Stimulated activated CD8-positive, alpha-beta memory T cell treated with anti-CD3 and anti-CD28 coated beads, Interleukin-2, amount 100 ng/mL, for 1 hour (primary cell): Measurements from ENCODE around the gene DCUN1D2.

Experiments used
- DNase-seq, 2 donors: peaks; one replicate each; pipeline ENCODE4 v3.0.0-alpha.2; 2020; ENCODE audit warnings: low read depth in 2 of 2

The DCUN1D2 gene

GRCh38 chr13:113519556-113519955 is 29.0 kb upstream of the DCUN1D2 start:
- no peak for DNase-seq

- DNase-seq = no peak
Measured at GRCh38 chr13:113518076-113518803, 27.7 kb upstream of the DCUN1D2 start.

GRCh38 chr13:113514847-113515246 is 24.3 kb upstream of the DCUN1D2 start:
- no peak for DNase-seq

DNA sequence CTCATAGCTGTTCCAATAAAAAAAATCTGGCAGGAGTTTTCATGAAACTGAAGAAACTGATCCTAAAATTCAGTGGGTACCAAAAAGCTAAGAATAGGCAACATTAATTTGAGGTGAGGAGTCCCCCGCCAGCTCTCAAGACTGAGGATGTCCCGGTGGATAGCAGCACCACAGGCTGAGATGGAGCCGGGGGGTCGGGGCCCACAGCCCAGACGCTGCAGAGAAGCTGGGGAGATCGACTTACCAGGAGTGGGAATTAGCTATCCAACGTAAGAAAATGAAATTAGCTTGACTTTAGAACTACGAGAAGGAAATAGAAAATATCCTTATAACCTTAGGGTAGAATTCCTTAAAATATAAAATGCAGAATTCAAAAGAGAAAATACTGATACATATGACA is 23.2 kb upstream of the DCUN1D2 start:
- DNase-seq = no peak

DNA sequence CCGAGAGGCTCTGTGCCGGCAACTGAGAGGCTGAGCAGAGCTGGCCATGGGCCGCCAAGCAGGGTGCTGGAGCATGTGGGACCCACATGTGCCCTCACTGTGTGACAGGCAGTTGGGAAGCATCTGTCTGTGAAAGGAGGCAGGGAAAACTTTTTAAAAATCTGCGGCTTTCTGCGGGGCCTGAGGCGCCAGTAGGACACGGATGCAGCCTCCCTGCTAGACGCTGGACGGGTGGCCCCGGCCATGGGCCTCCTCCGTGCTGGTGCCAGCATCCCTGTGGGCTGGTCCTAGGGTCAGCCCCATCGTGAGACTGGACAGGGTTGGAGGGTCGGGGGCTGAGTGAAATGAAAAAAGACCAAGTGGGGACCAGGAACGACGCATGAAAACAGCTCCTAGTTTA is 20.9 kb upstream of the DCUN1D2 start:
- no peak for DNase-seq

DNA sequence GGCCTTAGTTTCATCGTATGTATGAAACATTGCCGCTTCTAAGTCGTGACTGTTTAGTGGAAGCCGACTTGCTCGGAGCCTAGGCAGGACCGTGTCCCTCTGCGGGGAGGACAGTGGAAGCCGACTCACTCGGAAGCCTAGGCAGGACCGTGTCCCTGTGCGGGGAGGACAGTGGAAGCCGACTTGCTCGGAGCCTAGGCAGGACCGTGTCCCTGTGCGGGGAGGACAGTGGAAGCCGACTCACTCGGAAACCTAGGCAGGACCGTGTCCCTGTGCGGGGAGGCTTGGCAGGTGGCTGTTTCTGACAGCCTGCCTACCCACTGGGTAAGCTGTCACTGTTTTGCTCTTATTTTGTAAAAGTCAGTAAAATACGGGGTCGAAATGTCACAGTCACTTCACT is 20.4 kb upstream of the DCUN1D2 start:
- DNase-seq = no peak

DNA sequence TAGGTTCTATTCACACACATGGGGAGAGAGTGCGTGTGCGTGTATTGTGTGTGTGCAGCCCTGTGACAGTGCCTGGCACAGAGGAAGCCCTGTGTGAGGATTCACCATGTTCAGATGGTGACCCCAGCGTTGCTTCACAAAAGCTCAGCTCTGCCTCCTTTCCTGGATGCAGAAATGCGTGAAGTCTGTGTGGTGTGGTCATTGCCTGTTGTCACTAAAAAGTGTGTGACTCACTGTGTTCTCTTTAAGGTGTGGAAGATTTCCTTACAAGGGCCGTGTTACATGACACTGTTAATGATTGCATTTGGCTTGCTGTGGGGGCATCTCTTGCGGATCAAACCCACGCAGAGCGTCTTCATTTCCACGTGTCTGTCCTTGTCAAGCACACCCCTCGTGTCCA is 19.5 kb upstream of the DCUN1D2 start:
- no peak for DNase-seq

DNA sequence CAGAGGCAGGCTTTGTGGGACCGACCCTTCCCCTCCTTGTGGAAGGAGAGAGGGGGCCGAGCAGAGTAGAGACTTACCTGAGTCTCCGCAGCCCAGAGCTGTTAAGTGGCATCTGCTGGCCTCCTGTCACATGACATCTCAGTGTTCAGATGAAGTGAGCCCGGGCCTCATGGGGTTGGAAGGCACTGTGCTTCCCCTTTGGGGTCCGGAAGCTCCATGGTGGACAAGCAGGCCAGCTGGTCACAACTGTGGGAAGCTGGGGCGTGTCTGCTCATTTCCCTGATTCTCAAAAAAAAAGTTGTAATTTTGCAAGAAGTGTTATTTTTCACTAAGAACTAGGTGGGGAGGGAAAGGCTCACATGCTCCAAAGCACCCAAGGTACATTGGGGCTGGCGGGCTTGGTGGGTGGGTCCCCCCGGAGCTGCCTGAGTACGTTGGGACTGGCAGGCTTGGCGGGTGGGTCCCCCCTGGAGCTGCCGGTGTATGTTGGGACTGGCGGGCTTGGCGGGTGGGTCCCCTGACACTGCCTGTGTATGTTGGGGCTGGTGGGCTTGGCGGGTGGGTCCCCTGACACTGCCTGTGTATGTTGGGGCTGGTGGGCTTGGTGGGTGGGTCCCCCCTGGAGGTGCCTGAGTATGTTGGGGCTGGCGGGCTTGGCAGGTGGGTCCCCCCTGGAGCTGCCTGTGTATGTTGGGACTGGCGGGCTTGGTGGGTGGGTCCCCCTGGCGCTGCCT is 18.2 kb upstream of the DCUN1D2 start:
- no peak for DNase-seq

DNA sequence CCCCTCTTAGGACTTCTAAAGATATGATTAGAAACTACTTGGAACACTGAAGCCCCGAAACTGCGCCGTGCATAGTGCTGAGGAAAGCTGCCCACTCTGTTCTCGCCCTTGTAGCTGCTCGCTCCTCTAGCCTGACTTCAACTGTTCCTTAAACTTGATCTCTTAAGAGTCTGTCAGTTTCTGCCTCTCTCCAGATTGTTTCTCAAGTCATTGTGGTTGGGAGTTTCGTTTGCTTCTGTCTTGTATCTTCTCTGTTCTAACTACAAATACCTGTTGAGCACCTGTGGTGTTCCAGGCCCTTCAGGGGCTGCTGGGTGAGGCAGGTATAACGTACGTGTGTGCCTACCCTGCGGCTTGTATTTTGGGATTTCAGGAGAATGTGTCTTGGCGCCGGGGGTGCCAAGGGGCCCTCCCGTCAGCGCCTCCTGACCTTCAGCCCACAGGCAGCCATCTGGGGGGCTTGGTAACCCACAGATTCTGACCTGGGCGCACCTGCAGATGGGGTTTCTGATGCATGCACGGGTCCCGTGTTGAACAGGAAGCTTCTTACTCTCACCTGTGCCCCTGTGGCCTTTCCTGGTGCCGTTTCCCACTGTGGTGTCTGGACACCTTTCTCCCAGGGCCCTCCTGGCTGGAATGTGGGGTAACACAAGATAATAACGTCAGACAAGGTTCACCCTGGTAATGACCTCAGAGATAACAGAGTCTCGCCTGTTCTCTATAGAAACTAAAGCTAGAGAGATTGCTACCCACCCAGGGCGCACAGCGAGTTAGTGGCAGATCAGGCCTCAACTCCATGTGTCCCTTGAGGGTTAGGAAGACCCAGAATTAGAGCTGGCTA is 17.2 kb upstream of the DCUN1D2 start:
- no peak for DNase-seq

DNA sequence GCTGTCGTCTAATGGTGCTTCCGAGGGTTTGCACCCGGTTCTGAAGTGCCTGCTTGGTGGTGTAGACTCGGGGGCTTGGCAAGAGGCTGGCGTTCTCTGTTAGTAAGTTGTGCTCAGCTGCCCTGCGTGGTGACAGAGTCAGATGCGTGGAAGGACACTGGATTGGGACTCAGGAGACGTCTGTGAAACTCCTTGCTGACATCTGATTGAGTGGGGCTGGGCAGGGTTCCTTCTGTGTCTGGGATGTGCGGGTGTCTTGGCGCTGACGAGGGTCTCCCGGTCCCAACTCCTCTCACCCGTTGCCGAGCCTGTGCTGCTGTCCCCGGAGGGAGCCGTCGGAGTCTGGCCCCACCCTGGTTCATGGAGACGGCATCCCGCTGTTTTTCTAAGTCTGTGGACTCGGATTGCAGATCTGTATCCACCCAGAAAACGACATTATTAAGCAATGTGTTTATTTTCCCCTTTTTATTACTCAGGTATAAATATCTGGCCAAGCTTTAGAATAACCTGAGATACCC is 16.4 kb upstream of the DCUN1D2 start:
- no peak for DNase-seq

- DNase-seq = no peak
Measured at GRCh38 chr13:113506025-113506685, 15.6 kb upstream of the DCUN1D2 start.

- DNase-seq = no peak
Measured at GRCh38 chr13:113502686-113503085, 12.2 kb upstream of the DCUN1D2 start.

DNA sequence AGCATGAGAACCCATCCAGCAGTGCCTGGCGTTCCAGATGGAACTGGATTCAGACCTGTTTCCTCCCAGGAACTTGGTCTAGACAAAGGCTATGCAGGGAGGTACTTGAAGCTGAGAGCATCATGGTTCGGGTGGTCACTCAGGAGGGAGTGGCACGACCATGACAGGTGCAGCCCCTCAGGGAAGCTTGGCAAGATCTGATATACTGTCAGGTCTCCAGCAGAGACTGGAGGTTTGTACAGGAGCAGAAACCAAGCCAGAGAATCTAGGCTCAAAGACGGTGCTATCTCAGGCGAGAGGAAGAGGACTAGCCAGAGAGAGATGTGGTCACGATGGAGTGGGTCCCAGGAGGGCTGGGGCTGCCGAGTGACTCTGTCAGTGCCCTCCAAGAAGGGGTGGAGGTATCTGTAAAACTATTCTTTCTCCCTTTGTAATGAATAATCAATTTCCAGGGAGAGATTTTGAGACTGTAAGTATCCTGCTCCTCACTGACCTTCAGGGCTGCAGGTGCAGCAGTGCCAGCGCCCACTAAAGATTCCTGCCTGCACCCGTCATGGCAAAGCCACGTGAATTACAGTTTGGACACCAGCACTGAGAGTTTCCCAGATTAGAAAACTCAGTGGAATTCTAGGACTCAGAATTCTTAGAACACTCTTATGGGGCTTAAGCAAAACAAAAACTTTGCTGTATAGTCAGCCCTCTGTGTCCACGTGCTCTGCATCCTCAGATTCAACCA is 10.2 kb upstream of the DCUN1D2 start:
- DNase-seq = no peak

- DNase-seq = no peak
Measured at GRCh38 chr13:113499936-113500335, 9.4 kb upstream of the DCUN1D2 start.

- no peak for DNase-seq
Measured at GRCh38 chr13:113498905-113499304, 8.4 kb upstream of the DCUN1D2 start.

DNA sequence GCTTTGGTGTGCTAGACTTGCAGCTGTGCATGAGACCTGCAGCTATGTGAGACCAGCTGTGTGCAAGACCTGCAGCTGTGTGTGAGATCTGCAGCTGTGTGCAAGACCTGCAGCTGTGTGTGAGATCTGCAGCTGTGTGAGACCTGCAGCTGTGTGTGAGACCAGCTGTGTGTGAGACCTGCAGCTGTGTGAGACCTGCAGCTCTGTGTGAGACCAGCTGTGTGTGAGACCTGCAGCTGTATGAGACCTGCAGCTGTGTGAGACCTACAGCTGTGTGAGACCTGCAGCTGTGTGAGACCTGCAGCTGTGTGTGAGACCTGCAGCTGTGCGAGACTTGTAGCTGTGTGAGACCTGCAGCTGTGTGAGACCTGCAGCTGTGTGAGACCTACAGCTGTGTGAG is 6.7 kb upstream of the DCUN1D2 start:
- no peak for DNase-seq

DNA sequence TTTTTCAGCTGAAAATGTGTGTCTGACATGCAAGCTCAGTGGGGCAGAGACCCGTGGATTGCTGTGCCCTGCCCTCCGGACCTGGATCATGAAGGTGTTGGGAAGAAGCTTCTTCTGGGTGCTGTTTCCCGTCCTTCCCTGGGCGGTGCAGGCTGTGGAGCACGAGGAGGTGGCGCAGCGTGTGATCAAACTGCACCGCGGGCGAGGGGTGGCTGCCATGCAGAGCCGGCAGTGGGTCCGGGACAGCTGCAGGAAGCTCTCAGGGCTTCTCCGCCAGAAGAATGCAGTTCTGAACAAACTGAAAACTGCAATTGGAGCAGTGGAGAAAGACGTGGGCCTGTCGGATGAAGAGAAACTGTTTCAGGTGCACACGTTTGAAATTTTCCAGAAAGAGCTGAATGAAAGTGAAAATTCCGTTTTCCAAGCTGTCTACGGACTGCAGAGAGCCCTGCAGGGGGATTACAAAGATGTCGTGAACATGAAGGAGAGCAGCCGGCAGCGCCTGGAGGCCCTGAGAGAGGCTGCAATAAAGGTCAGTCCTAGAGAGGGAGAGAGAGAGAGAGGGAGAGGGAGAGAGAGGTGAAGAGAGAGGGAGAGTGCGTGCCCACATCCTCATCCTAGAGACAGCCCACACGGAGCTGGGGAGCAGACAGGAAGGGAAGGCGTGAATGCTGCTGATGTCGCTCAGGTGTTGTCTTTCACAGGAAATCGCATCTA is 5.1 kb upstream of the DCUN1D2 start:
- no peak for DNase-seq

GRCh38 chr13:113493315-113493951 is 2.9 kb upstream of the DCUN1D2 start:
- DNase-seq = no peak

GRCh38 chr13:113491982-113492381 is 1.5 kb upstream of the DCUN1D2 start:
- DNase-seq = no peak

DNA sequence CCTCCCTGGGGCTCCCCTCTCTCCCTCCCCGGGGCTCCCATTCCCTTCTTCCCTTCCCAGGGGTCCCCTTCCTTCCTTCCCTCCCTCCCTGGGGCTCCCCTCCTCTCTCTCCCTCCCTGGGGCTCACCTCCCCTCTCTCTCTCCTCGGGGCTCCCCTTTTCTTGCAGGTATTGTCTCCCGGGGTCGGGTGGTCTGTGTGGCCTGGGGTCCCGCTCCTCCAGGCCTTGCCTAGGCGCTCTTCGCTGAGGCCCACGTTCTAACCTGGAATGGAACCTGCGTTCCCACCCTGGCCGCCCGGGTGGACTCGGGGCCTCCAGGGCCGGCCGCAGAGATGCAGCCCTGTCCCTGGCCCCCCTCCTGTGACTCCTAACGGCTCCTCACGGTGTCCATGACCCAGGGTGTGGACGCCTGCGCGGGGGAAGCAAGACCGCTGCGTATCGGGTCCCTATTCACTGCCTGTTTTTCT is 940 bp upstream of the DCUN1D2 start:
- no peak for DNase-seq
